GM11168 (cell line): ENCODE data around the gene ZNF746.

Experiments used
- in situ Hi-C: fragments of 300-500 bp; cut with MboI; formaldehyde crosslinking; loops from one replicate; pipeline ENCODE4 v1.12.0; 2022; ENCODE audit warnings: low sequenced_read_pairs; ENCODE audit not compliant: unreplicated experiment

Gene ZNF746

DNA sequence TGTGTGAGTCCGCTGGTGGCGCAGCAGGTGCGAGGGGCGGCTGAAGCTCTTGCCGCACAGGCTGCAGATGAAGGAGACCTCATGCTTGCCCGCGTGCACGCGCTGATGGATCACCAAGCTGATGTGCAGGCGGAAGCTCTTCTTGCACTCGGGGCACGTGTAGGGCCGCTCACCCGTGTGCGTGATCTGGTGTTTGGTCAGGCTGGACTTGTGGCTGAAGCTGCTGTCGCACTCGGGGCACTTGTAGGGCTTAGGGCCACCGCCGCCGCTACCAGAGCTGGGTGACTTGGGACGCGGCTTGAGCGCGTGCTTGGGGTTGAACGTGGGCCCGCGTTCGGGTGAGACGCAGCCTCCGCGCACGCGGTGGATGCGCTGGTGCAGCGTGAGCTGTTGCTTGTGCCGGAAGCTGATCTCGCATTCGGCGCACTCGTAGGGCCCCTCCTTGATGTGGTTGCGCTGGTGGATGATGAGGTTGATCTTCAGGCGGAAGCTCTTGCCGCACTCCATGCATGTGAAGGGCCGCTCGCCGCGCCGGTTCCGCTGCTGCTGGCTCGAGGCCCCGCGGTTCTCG, 65.4 kb downstream of the ZNF746 start:
- in situ Hi-C loops = no loop called here

DNA sequence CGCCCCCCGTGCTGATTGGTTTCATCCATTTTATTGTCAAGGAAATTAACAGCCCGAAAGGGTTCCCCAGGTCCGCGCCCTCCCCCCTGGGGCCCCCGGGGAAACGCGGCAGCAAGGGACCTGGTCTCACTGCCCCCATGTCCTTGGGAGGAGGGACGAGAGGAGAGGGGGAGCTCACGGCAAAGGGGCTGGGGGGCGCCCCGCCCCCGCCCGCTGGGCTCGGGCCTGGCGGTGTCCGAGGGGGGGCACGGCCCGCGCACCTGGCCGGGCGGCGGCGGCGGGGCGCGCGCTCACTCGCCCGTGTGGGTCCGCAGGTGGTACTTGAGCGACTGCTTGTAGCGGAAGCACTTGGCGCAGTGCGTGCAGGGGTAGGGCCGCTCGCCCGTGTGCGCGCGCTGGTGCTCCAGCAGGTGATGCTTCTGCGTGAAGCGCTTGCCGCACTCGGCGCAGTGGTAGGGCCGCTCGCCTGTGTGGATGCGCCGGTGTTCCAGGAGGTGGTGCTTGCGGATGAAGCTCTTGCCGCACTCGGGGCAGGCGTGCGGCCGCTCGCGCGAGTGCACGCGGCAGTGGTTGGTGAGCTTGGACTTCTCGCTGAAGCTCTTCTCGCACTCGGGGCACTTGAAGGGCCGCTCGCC, 66.0 kb downstream of the ZNF746 start:
- in situ Hi-C loops = no loop called here

DNA sequence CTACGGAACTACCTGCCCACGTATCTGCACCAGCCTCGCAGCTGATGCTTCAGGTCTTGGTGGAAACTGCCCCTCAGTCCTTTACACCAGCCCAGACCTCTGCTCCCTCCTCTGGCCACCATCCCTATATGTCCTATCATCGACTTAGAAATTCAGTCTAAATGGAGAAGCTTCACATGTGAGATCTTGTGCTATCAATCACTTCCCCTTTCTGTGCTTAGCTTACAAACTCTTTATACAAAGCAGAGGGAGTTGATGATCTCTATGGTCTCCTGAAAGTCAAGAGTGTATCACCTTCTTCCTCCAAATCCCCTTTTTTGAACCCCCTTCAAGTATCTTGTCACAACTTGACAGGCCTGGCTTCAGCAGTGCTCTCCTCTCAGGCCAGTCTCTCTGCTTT, 67.4 kb downstream of the ZNF746 start:
- in situ Hi-C loops = no loop called here

DNA sequence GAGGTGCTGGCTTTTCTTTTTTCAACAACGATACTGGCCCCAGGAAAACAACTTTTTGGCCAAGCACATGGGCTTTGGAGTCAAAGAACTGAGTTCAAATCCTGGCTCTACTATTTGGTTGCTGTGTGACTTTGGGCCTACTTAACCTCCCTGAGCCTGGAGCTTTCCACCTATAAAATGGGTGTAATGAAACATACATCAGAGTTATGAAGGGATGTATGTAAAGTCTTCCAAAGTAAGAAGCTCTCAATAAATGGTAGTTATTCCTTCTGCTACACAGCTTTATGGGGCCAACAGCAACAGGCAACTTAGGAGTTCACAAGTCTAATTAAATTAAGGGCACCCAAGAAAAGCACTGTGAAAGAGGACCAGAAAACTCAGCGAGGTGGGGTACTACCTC, 69.7 kb downstream of the ZNF746 start:
- in situ Hi-C loops = no loop called here

DNA sequence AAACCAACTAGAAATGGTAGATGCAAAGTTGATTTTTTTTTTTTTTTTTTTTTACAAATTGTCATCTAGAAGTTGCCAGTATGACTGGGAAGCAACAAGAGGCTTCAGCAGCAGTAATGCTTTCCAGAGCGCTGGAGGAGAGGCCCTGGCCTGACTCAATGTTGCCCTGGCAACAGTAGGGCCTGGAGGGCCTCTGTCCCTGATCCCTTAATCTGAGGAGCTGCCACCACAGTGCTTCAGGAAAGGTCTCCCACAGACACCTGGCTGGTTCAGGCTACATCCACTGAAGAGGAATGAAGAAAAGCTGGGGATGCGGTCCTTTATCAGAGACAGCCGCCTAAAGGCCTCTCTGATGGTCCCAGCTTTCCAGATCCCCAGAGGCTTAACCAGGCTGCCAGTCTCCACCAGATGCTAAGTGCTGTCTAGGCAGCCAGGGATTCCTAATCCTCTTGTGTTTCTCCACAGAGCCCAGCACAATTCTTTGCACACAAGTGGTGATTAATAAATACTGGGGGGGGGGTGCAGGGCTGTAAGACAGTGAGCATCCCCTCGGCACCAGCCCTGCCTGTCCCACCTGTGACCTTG, 70.4 kb downstream of the ZNF746 start:
- in situ Hi-C loops = no loop called here

DNA sequence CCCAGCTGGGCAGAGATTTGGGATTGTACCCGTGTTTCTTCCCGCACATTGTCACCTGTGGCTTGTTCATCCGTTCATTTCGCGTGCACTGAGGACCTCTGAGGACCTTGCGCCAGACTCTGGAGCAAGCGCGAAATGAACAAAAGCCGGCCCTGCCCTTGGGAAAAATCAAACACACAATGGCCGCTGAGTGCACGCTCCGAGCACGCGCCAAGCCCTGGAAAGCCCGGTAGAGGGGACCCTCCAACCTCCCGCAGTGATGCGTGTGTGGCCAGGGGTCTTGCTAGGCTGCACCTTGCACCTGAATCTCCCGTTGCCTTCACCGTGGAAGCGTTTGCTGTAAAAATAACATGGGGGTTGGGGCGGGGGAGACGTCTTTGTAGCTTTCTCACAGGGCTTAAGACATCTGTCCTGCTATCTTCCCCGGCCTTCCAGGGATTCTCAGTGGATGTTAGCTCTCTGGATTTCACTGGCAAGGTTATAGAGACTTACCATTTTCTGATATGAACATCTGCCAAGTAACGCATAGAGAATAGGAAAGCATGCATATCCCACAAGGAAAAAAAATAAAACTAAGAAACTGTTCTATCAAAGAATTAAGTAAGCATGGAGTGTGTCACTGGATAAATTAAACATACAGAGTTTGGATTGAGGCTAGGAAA, 74.0 kb downstream of the ZNF746 start:
- in situ Hi-C loops = no loop called here

DNA sequence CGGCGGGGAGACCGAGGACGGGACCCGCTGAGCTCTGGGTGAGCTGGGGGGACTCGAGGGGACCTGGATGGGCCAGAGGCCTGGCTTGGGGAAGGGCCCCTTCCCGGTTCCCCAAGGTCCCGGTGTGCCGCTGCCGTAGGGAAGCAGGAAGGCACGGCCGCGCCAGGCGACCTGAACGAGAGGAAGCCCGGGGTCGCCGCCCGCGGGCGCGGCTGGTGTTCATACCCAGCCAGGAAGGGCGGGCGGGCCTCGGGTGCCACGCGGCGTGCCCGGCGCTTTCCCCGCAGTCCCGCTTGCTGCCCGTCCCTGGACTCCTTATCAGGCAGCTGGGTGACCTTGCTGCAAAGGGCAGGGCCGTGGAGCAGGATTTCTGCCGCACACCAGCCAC, 74.7 kb downstream of the ZNF746 start:
- in situ Hi-C loops = no loop called here
